CD4-positive, alpha-beta T cell treated with Interferon alpha-2 for 1 hour (primary cell): Measurements from ENCODE around the gene MYO16.

Experiments used
- DNase-seq, 2 donors: peaks; one replicate each; pipeline ENCODE4 v3.0.0-alpha.2; 2020 to 2022

Gene MYO16

GRCh38 chr13:108629181-108629752, at the start of gene MYO16:
TSS of gene MYO16 (plus strand) at chr13:108629611. CDS start at chr13:108629845, 234 bp downstream.
- DNase-seq = no peak

GRCh38 chr13:108586826-108587225, 42.6 kb upstream of the MYO16 start:
- DNase-seq = no peak

GRCh38 chr13:108588516-108588915, 40.9 kb upstream of the MYO16 start:
- DNase-seq = no peak

GRCh38 chr13:108594153-108594552, 35.3 kb upstream of the MYO16 start:
- no peak for DNase-seq

- DNase-seq = no peak
Measured at GRCh38 chr13:108595436-108596274, 33.8 kb upstream of the MYO16 start.

- no peak for DNase-seq
Measured at GRCh38 chr13:108597943-108598342, 31.5 kb upstream of the MYO16 start.

- no peak for DNase-seq
Measured at GRCh38 chr13:108606424-108606823, 23.0 kb upstream of the MYO16 start.

GRCh38 chr13:108609353-108609752, 20.1 kb upstream of the MYO16 start:
- no peak for DNase-seq

GRCh38 chr13:108610507-108610906, 18.9 kb upstream of the MYO16 start:
- no peak for DNase-seq

GRCh38 chr13:108615241-108615640, 14.2 kb upstream of the MYO16 start:
- no peak for DNase-seq

GRCh38 chr13:108618233-108618632, 11.2 kb upstream of the MYO16 start:
- DNase-seq = no peak

- DNase-seq = no peak
Measured at GRCh38 chr13:108621462-108621861, 7.9 kb upstream of the MYO16 start.

- no peak for DNase-seq
Measured at GRCh38 chr13:108624108-108624507, 5.3 kb upstream of the MYO16 start.

- no peak for DNase-seq
Measured at GRCh38 chr13:108624979-108625378, 4.4 kb upstream of the MYO16 start.

GRCh38 chr13:108629988-108630387, 577 bp downstream of the MYO16 start:
- no peak for DNase-seq

- DNase-seq = no peak
Measured at GRCh38 chr13:108632649-108633167, 3.3 kb downstream of the MYO16 start.

GRCh38 chr13:108638901-108639300, 9.5 kb downstream of the MYO16 start:
- no peak for DNase-seq

- DNase-seq = no peak
Measured at GRCh38 chr13:108643646-108644353, 14.4 kb downstream of the MYO16 start.

- no peak for DNase-seq
Measured at GRCh38 chr13:108645376-108645775, 16.0 kb downstream of the MYO16 start.

GRCh38 chr13:108650271-108650670, 20.9 kb downstream of the MYO16 start:
- no peak for DNase-seq

- DNase-seq = no peak
Measured at GRCh38 chr13:108656742-108657141, 27.3 kb downstream of the MYO16 start.

GRCh38 chr13:108657519-108657918, 28.1 kb downstream of the MYO16 start:
- no peak for DNase-seq

GRCh38 chr13:108662528-108662927, 33.1 kb downstream of the MYO16 start:
- DNase-seq = no peak

- no peak for DNase-seq
Measured at GRCh38 chr13:108663710-108664109, 34.3 kb downstream of the MYO16 start.
